Stimulated activated CD8-positive, alpha-beta memory T cell treated with anti-CD3 and anti-CD28 coated beads, Interleukin-15, amount 100 ng/mL, for 24 hours (primary cell): ENCODE measurements around the gene CIB4.

ENCODE experiments used
- DNase-seq: peaks from one replicate; pipeline ENCODE4 v3.0.0-alpha.2; 2020; ENCODE audit warnings: low read depth

CIB4 gene

GRCh38 chr2:26581991-26582842 lies 58.9 kb downstream of the CIB4 start:
- no peak for DNase-seq

GRCh38 chr2:26581266-26581990 lies 59.7 kb downstream of the CIB4 start:
- DNase-seq, result no peak

- DNase-seq, result no peak
These were observed 60.4 kb downstream of the CIB4 start for GRCh38 chr2:26580751-26581150.

GRCh38 chr2:26580151-26580550 lies 61.0 kb downstream of the CIB4 start:
- DNase-seq, result no peak

GRCh38 chr2:26579723-26580040 lies 61.5 kb downstream of the CIB4 start:
- DNase-seq, result no peak

GRCh38 chr2:26579025-26579722 lies 62.0 kb downstream of the CIB4 start:
- no peak for DNase-seq

- no peak for DNase-seq
These were observed 62.6 kb downstream of the CIB4 start for GRCh38 chr2:26578581-26578980.

- no peak for DNase-seq
These were observed 63.1 kb downstream of the CIB4 start for GRCh38 chr2:26578113-26578458.

- peak; percentile 48 for DNase-seq
These were observed 63.6 kb downstream of the CIB4 start for GRCh38 chr2:26577442-26578112.

GRCh38 chr2:26576565-26577441 lies 64.4 kb downstream of the CIB4 start:
- no peak for DNase-seq

GRCh38 chr2:26575836-26576564 lies 65.2 kb downstream of the CIB4 start:
- DNase-seq, result no peak

- no peak for DNase-seq
These were observed 66.1 kb downstream of the CIB4 start for GRCh38 chr2:26574900-26575560.

- no peak for DNase-seq
These were observed 66.9 kb downstream of the CIB4 start for GRCh38 chr2:26574066-26574899.

GRCh38 chr2:26573241-26573925 lies 67.8 kb downstream of the CIB4 start:
- DNase-seq, result no peak

- DNase-seq, result no peak
These were observed 68.6 kb downstream of the CIB4 start for GRCh38 chr2:26572591-26572990.

GRCh38 chr2:26571316-26571715 lies 69.8 kb downstream of the CIB4 start:
- DNase-seq, result no peak

- DNase-seq, result no peak
These were observed 71.1 kb downstream of the CIB4 start for GRCh38 chr2:26570083-26570430.

- no peak for DNase-seq
These were observed 71.7 kb downstream of the CIB4 start for GRCh38 chr2:26569216-26570082.
